CD1c-positive myeloid dendritic cell (primary cell): ENCODE data around the gene BAG5.
"Not testable (repeated sequence)": the region's sequence is repeated elsewhere in the genome, so short reads cannot be mapped to it uniquely, and the experiment has no call there.

ENCODE experiments used
- DNase-seq: peaks from one replicate; pipeline ENCODE4 v3.0.0-alpha.2; 2016; ENCODE audit errors: extremely low spot score

BAG5 gene

GRCh38 chr14:103534576-103535061 lies 27.8 kb downstream of the BAG5 start:
- no peak for DNase-seq

- DNase-seq: no peak
Observed at GRCh38 chr14:103533999-103534575, 28.4 kb downstream of the BAG5 start.

GRCh38 chr14:103533137-103533998 lies 29.1 kb downstream of the BAG5 start:
- DNase-seq: peak; percentile 29

GRCh38 chr14:103532216-103533136 lies 30.0 kb downstream of the BAG5 start:
- DNase-seq: no peak

- DNase-seq: no peak
Observed at GRCh38 chr14:103531421-103532215, 30.8 kb downstream of the BAG5 start.

GRCh38 chr14:103530831-103531230 lies 31.6 kb downstream of the BAG5 start:
- DNase-seq: no peak

- DNase-seq: no peak
Observed at GRCh38 chr14:103530390-103530789, 32.1 kb downstream of the BAG5 start.

GRCh38 chr14:103529383-103530365 lies 32.8 kb downstream of the BAG5 start:
- no peak for DNase-seq

- DNase-seq: peak; percentile 90
Observed at GRCh38 chr14:103528587-103529382, 33.7 kb downstream of the BAG5 start, which contains the start of gene TRMT61A. TRMT61A (plus strand) TSS chr14:103529196; CDS start chr14:103529979, 783 bp downstream.

GRCh38 chr14:103528146-103528586 lies 34.3 kb downstream of the BAG5 start:
- DNase-seq: no peak

- DNase-seq: peak; percentile 79
Observed at GRCh38 chr14:103527408-103528145, 34.9 kb downstream of the BAG5 start.

GRCh38 chr14:103526914-103527248 lies 35.6 kb downstream of the BAG5 start:
- no peak for DNase-seq

- DNase-seq: peak; percentile 74
Observed at GRCh38 chr14:103526247-103526913, 36.1 kb downstream of the BAG5 start.

- DNase-seq: not testable (repeated sequence)
Observed at GRCh38 chr14:103525430-103526246, 36.8 kb downstream of the BAG5 start.

- no peak for DNase-seq
Observed at GRCh38 chr14:103524002-103524935, 38.2 kb downstream of the BAG5 start.

- no peak for DNase-seq
Observed at GRCh38 chr14:103523575-103523954, 38.9 kb downstream of the BAG5 start.
